Loucy (cell line): ENCODE data around the gene THADA.

Experiments
- H2AFZ ChIP-seq: fragments of 200-600 bp; sonication (generic); 2 replicates; pipeline ENCODE4 v1.6.0; 2016; ENCODE audit warnings: antibody characterized with exemption, mild to moderate bottlenecking, low read length, moderate library complexity
- H3F3A ChIP-seq: fragments of 200-600 bp; 2 replicates; pipeline ENCODE4 v1.6.0; 2016; ENCODE audit warnings: antibody characterized with exemption, low read depth, mild to moderate bottlenecking
- H3K27me3 ChIP-seq: fragments of 200-600 bp; sonication (generic); 2 replicates; pipeline ENCODE4 v1.6.1; 2014; ENCODE audit warnings: low read length, mild to moderate bottlenecking; ENCODE audit not compliant: insufficient read depth, poor library complexity, severe bottlenecking
- H3K36me3 ChIP-seq: fragments of 200-600 bp; sonication (generic); 2 replicates; pipeline ENCODE4 v1.6.1; 2016; ENCODE audit warnings: low read length; ENCODE audit not compliant: insufficient read depth
- H3K4me1 ChIP-seq: fragments of 200-600 bp; sonication (generic); 2 replicates; pipeline ENCODE4 v1.5.1; 2014; ENCODE audit warnings: low read length, mild to moderate bottlenecking; ENCODE audit not compliant: insufficient read depth, poor library complexity, severe bottlenecking
- H3K4me2 ChIP-seq: fragments of 200-600 bp; sonication (generic); 2 replicates; pipeline ENCODE4 v1.6.0; 2014; ENCODE audit warnings: antibody characterized with exemption, low read length, low read depth, mild to moderate bottlenecking; ENCODE audit not compliant: poor library complexity, severe bottlenecking
- H3K4me3 ChIP-seq: fragments of 200-600 bp; sonication (generic); 2 replicates; pipeline ENCODE4 v1.5.1; 2014; ENCODE audit warnings: low read length, mild to moderate bottlenecking, mixed read lengths; ENCODE audit not compliant: poor library complexity, severe bottlenecking
- H3K79me2 ChIP-seq: fragments of 200-600 bp; sonication (generic); 2 replicates; pipeline ENCODE4 v1.6.1; 2014; ENCODE audit warnings: low read length; ENCODE audit not compliant: insufficient read depth
- H3K9ac ChIP-seq: fragments of 200-600 bp; sonication (generic); 2 replicates; pipeline ENCODE4 v1.6.0; 2014; ENCODE audit warnings: mild to moderate bottlenecking, low read depth, low read length, moderate library complexity; ENCODE audit not compliant: poor library complexity, severe bottlenecking
- H3K9me2 ChIP-seq: fragments of 200-600 bp; sonication (generic); replicated peaks from 2 replicates; pipeline ENCODE4 v1.6.1; 2016; ENCODE audit warnings: low read depth, low read length, mixed read lengths
- H3K9me3 ChIP-seq: fragments of 200-600 bp; sonication (generic); 2 replicates; pipeline ENCODE4 v1.6.1; 2014; ENCODE audit warnings: mild to moderate bottlenecking, antibody characterized with exemption, low read length, low read depth; ENCODE audit not compliant: insufficient read depth
- H4K20me1 ChIP-seq: fragments of 200-600 bp; sonication (generic); 2 replicates; pipeline ENCODE4 v1.6.0; 2014; ENCODE audit warnings: antibody characterized with exemption, low read length, mild to moderate bottlenecking; ENCODE audit not compliant: insufficient read depth, poor library complexity, severe bottlenecking
- CTCF ChIP-seq: fragments of 200-600 bp; sonication (generic); conservative IDR thresholded peaks from 2 replicates; pipeline ENCODE4 v1.5.1; 2014; ENCODE audit warnings: mild to moderate bottlenecking, antibody characterized with exemption, low read length
- EZH2phosphoT487 ChIP-seq: fragments of 200-600 bp; IDR thresholded peaks from 2 replicates; pipeline ENCODE4 v1.6.1; 2018; ENCODE audit warnings: antibody characterized with exemption, mild to moderate bottlenecking, moderate library complexity, borderline replicate concordance

THADA gene

GRCh38 chr2:43634604-43635306 is 38.9 kb upstream of the THADA start:
- no peaks in the 10 kb centered on the region for H4K20me1 ChIP-seq
- H3K9ac ChIP-seq: no peak overlapping the region
- H3K4me2 ChIP-seq: no peak overlapping the region
- TF ChIP-seq CTCF (no peak), EZH2phosphoT487 (no peak)
- no peak overlapping the region for H2AFZ ChIP-seq
- H3K4me3 ChIP-seq: no peak overlapping the region
- peaks cover 6% of the 10 kb centered on the region for H3K4me1 ChIP-seq
- H3K9me2 ChIP-seq: no peaks in the 10 kb centered on the region
- no peaks in the 10 kb centered on the region for H3F3A ChIP-seq
- H3K79me2 ChIP-seq: no peaks in the 10 kb centered on the region
- peaks cover 8% of the 10 kb centered on the region; the same call in 1 of the 2 replicates for H3K9me3 ChIP-seq
- H3K27me3 ChIP-seq: no peaks in the 10 kb centered on the region
- no peaks in the 10 kb centered on the region for H3K36me3 ChIP-seq

- H3K79me2 ChIP-seq: no peaks in the 10 kb centered on the region
- peaks cover 3% of the 10 kb centered on the region for H3K4me1 ChIP-seq
- H3F3A ChIP-seq: no peaks in the 10 kb centered on the region
- H4K20me1 ChIP-seq: no peaks in the 10 kb centered on the region
- H3K9me2 ChIP-seq: no peaks in the 10 kb centered on the region
- no peak overlapping the region for H3K4me3 ChIP-seq
- no peak overlapping the region for H2AFZ ChIP-seq
- no peaks in the 10 kb centered on the region for H3K27me3 ChIP-seq
- H3K36me3 ChIP-seq: no peaks in the 10 kb centered on the region
- TF ChIP-seq CTCF: no peak
- TF ChIP-seq EZH2phosphoT487: no peak
- H3K9me3 ChIP-seq: no peaks in the 10 kb centered on the region
- no peak overlapping the region for H3K9ac ChIP-seq
- no peak overlapping the region for H3K4me2 ChIP-seq
Measured at GRCh38 chr2:43631618-43632317, 35.9 kb upstream of the THADA start.

- Histone ChIP-seq H3K4me1 (no peaks in the 10 kb centered on the region), H3K4me2 (no peak overlapping the region), H3K27me3 (no peaks in the 10 kb centered on the region), H3K9me3 (no peaks in the 10 kb centered on the region), H3F3A (no peaks in the 10 kb centered on the region), H4K20me1 (no peaks in the 10 kb centered on the region), H3K36me3 (no peaks in the 10 kb centered on the region), H3K79me2 (no peaks in the 10 kb centered on the region), H3K4me3 (no peak overlapping the region), H3K9me2 (no peaks in the 10 kb centered on the region), H2AFZ (no peak overlapping the region), H3K9ac (no peak overlapping the region)
- TF ChIP-seq EZH2phosphoT487 (no peak), CTCF (no peak)
Measured at GRCh38 chr2:43622931-43623451, 27.2 kb upstream of the THADA start.
